SU-DHL-6 (cell line): Measurements from ENCODE around the gene TCTN2.

Experiments used
- EZH2phosphoT487 ChIP-seq: fragments of 200-600 bp; sonication (generic), shearing (Covaris generic); conservative IDR thresholded peaks from 2 replicates; pipeline ENCODE4 v1.6.1; 2018; ENCODE audit warnings: mild to moderate bottlenecking, antibody characterized with exemption, low read length, moderate library complexity, mixed read lengths
- TF ChIP-seq, protein P1 (sequence below): fragments of 200-600 bp; sonication (generic); IDR thresholded peaks from one replicate; pipeline ENCODE4 v1.5.1; 2017; ENCODE audit warnings: antibody characterized with exemption, mild to moderate bottlenecking, low read length, moderate library complexity; ENCODE audit not compliant: insufficient read depth, poor library complexity, severe bottlenecking

DNA sequence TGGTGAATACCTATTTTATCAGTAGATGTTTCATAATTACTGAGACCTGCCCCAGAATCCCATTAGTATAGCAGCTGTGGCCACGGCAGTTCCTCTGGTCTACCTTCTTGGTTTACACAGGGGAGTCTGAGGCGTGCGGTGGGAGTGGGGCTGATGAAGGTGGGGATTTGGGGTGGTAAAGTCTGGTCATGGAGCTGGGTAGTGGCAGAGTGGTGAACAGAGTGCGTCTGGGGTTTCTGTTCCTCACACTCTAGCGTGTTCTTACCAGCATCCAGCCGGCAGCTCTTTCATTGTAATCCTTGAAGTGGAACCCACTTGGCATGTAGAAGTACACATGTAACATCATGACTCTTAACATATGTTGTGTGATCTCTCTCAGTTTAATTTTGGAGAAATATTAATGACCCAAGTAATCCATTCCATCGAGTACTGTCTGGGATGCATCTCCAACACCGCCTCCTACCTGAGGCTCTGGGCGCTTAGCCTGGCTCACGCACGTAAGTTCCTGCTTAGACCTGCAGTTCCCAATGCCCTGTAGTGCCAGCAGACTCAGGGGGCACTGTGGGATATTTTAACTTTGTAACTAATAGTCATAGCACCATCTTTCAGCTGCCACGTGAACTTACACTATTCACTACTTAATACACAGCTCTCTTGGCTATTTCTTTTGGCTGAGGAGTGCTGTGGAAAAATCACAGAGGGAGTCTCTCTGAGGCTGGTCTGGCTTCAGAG, 83.3 kb downstream of the TCTN2 start:
- TF ChIP-seq, protein P1, sequence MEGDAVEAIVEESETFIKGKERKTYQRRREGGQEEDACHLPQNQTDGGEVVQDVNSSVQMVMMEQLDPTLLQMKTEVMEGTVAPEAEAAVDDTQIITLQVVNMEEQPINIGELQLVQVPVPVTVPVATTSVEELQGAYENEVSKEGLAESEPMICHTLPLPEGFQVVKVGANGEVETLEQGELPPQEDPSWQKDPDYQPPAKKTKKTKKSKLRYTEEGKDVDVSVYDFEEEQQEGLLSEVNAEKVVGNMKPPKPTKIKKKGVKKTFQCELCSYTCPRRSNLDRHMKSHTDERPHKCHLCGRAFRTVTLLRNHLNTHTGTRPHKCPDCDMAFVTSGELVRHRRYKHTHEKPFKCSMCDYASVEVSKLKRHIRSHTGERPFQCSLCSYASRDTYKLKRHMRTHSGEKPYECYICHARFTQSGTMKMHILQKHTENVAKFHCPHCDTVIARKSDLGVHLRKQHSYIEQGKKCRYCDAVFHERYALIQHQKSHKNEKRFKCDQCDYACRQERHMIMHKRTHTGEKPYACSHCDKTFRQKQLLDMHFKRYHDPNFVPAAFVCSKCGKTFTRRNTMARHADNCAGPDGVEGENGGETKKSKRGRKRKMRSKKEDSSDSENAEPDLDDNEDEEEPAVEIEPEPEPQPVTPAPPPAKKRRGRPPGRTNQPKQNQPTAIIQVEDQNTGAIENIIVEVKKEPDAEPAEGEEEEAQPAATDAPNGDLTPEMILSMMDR: no peak
- TF ChIP-seq EZH2phosphoT487: no peak
